ENCODE data around the gene PCDHGA12. TPM values are rescaled to one million over a fixed set of nuclear protein-coding genes. Genes with fewer than 3 reads are reported as not detected.

PCDHGA12 gene
- total RNA-seq, 2 experiments from 2014 or later = not detected

GRCh38 chr5:141409598-141410306 lies 20.6 kb upstream of the PCDHGA12 start:
- TF ChIP-seq, protein P1, sequence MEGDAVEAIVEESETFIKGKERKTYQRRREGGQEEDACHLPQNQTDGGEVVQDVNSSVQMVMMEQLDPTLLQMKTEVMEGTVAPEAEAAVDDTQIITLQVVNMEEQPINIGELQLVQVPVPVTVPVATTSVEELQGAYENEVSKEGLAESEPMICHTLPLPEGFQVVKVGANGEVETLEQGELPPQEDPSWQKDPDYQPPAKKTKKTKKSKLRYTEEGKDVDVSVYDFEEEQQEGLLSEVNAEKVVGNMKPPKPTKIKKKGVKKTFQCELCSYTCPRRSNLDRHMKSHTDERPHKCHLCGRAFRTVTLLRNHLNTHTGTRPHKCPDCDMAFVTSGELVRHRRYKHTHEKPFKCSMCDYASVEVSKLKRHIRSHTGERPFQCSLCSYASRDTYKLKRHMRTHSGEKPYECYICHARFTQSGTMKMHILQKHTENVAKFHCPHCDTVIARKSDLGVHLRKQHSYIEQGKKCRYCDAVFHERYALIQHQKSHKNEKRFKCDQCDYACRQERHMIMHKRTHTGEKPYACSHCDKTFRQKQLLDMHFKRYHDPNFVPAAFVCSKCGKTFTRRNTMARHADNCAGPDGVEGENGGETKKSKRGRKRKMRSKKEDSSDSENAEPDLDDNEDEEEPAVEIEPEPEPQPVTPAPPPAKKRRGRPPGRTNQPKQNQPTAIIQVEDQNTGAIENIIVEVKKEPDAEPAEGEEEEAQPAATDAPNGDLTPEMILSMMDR (IDR thresholded peaks at IDR 0.05) = no peak
- intact Hi-C loops (cut with DNase I, micrococcal nuclease) = loop anchor here (2.0 to 10.0 kb wide), 4 partner anchors 45 to 153 kb away; partner anchors contain the start of genes PCDHGA5 (in 1 of the 2) and TAF7 (in 1 of the 2)
- no peak overlapping the region for H3K4me3 ChIP-seq (ENCODE audit: low read length)

GRCh38 chr5:141411575-141411974 lies 18.7 kb upstream of the PCDHGA12 start:
- Histone ChIP-seq H3K27me3 (ENCODE audit: control insufficient read depth in 1 of 2, insufficient read depth in 2 of 2, low read length in 2 of 2) (peaks cover 61 to 84% of the 10 kb centered on the region in 2 experiments), H3K27ac (ENCODE audit: low read depth in 1 of 2, low read length in 2 of 2) (no peak overlapping the region), H3K36me3 (ENCODE audit: insufficient read depth, low read length) (no peaks in the 10 kb centered on the region), H3K4me1 (ENCODE audit: insufficient read depth, low read length) (peaks cover 12% of the 10 kb centered on the region), H3K9me3 (ENCODE audit: control insufficient read depth in 1 of 2, insufficient read depth in 1 of 2, low read length in 2 of 2) (peaks cover 33 to 48% of the 10 kb centered on the region in 2 experiments), H3K4me3 (ENCODE audit: low read length) (no peak overlapping the region)
- DNase-seq = peak in 1 of 14 experiments; percentile 22
- ATAC-seq (ENCODE audit: poor library complexity) = no peak
- TF ChIP-seq, protein P1 (IDR thresholded peaks at IDR 0.05) = no peak
- POLR2A ChIA-PET = no interaction called here
- intact Hi-C loops (cut with DNase I, micrococcal nuclease) = loop anchor here (2.0 to 10.0 kb wide), 4 partner anchors 47 to 151 kb away; partner anchors contain the start of genes PCDHGA5 (in 1 of the 2) and TAF7 (in 1 of the 2)
- H3K27ac Mint-ChIP-seq = no peak overlapping the region
- peaks cover 78% of the 10 kb centered on the region for H3K27me3 Mint-ChIP-seq
- CTCF ChIA-PET = interaction anchor here (1.6 to 2.8 kb wide), 3 partner anchors 9 to 152 kb away, joined by 3 to 19 read pairs (median 9); partner anchors contain the start of genes PCDHGA11 and PCDHGA6
- H3K4me1 Mint-ChIP-seq (ENCODE audit: low read depth) = peaks cover 24% of the 10 kb centered on the region
- peaks cover 38% of the 10 kb centered on the region for H3K36me3 Mint-ChIP-seq (ENCODE audit: low read depth)
- peaks cover 19% of the 10 kb centered on the region for H3K9me3 Mint-ChIP-seq
- H3K4me3 Mint-ChIP-seq = peak overlapping the region; percentile 51

More at GRCh38 chr5:141409598-141410306, 20.6 kb upstream of the PCDHGA12 start:
- Histone ChIP-seq H3K36me3 (ENCODE audit: insufficient read depth, low read length) (no peaks in the 10 kb centered on the region), H3K27me3 (ENCODE audit: control insufficient read depth in 1 of 2, insufficient read depth in 2 of 2, low read length in 2 of 2) (peaks cover 70 to 84% of the 10 kb centered on the region in 2 experiments), H3K9me3 (ENCODE audit: control insufficient read depth in 1 of 2, insufficient read depth in 1 of 2, low read length in 2 of 2) (peaks cover 37 to 49% of the 10 kb centered on the region in 2 experiments), H3K27ac (ENCODE audit: low read depth in 1 of 2, low read length in 2 of 2) (no peak overlapping the region), H3K4me1 (ENCODE audit: insufficient read depth, low read length) (peaks cover 12% of the 10 kb centered on the region)
- H3K4me1 Mint-ChIP-seq (ENCODE audit: low read depth) = peaks cover 24% of the 10 kb centered on the region
- H3K36me3 Mint-ChIP-seq (ENCODE audit: low read depth) = peaks cover 29% of the 10 kb centered on the region
- ChIA-PET CTCF (no interaction called here), POLR2A (no interaction called here)
- ATAC-seq (ENCODE audit: poor library complexity) (no peak), DNase-seq (no peak)
- H3K4me3 Mint-ChIP-seq = no peak overlapping the region
- H3K27ac Mint-ChIP-seq = no peak overlapping the region
- H3K27me3 Mint-ChIP-seq = peaks cover 79% of the 10 kb centered on the region
- H3K9me3 Mint-ChIP-seq = peaks cover 14% of the 10 kb centered on the region

DNA sequence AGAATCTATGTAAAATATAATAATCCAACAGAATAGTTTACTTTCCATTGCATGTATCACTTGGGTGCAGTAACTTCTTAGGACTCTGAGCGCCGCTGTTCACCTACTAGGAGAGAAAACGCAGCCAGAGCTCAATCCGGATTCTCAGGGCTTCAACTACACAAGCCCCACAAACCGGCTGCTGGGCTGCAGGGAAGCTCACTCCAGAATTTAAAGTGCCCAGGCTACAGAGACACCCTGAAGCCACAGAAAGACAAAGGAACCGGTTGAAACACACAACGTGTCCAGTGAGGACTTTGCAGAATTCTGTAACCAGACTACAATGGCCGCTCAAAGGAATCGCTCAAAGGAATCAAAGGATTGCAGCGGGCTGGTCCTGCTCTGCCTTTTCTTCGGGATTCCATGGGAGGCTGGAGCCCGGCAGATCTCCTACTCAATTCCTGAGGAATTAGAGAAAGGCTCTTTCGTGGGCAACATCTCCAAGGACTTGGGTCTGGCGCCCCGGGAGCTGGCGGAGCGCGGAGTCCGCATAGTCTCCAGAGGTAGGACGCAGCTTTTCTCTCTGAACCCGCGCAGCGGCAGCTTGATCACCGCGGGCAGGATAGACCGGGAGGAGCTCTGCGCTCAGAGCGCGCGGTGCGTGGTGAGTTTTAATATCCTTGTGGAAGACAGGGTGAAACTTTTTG lies 17.3 kb upstream of the PCDHGA12 start, which contains the start of gene PCDHGA10:
Gene PCDHGA10, plus strand, starts transcription at position 134 of the 686 bp plus-strand sequence. Its CDS starts 189 bp downstream, at position 323.
- POLR2A ChIA-PET = interaction anchor here (0.9 to 1.3 kb wide), 3 partner anchors 48 to 151 kb away, joined by 3 to 4 read pairs (median 3); partner anchors contain the start of gene TAF7
- H3K9me3 ChIP-seq (ENCODE audit: control insufficient read depth in 1 of 2, insufficient read depth in 1 of 2, low read length in 2 of 2) = peaks cover 21 to 51% of the 10 kb centered on the region in 2 experiments
- Mint-ChIP-seq H3K9me3 (peaks cover 20% of the 10 kb centered on the region), H3K27me3 (peaks cover 82% of the 10 kb centered on the region), H3K36me3 (ENCODE audit: low read depth) (peaks cover 46% of the 10 kb centered on the region), H3K4me3 (peak within 1 kb of the TSS; percentile 92), H3K4me1 (ENCODE audit: low read depth) (peaks cover 24% of the 10 kb centered on the region), H3K27ac (no peak within 1 kb of the TSS)
- intact Hi-C loops (cut with DNase I, micrococcal nuclease) = loop anchor here (2.0 to 10.0 kb wide), 5 partner anchors 48 to 149 kb away; partner anchors contain the start of genes PCDHGA5 (in 1 of the 2) and TAF7 (in 1 of the 2)
- TF ChIP-seq, protein P1 (IDR thresholded peaks at IDR 0.05) = peak; percentile 71
- CTCF ChIA-PET = interaction anchor here (0.6 to 3.0 kb wide), 14 partner anchors 8 to 225 kb away, joined by 3 to 19 read pairs (median 4); partner anchors contain the start of genes PCDHGA11, PCDHGA6, PCDHGB5 and TAF7
- H3K36me3 ChIP-seq (ENCODE audit: insufficient read depth, low read length) = no peaks in the 10 kb centered on the region
- no peak within 1 kb of the TSS for H3K27ac ChIP-seq (ENCODE audit: low read depth in 1 of 2, low read length in 2 of 2)
- ATAC-seq (ENCODE audit: poor library complexity) (peak; percentile 88), DNase-seq (peak in 13 of 14 experiments; percentile 26 to 72 (median 39))
- H3K4me3 ChIP-seq (ENCODE audit: low read length) = peak within 1 kb of the TSS; percentile 53
- peaks cover 63 to 84% of the 10 kb centered on the region in 2 experiments for H3K27me3 ChIP-seq (ENCODE audit: control insufficient read depth in 1 of 2, insufficient read depth in 2 of 2, low read length in 2 of 2)
- peaks cover 15% of the 10 kb centered on the region for H3K4me1 ChIP-seq (ENCODE audit: insufficient read depth, low read length)
